Astrocyte (in vitro differentiated cells and primary cell): ENCODE results near the gene OR52M1. TPM values are rescaled to one million over a fixed set of nuclear protein-coding genes. Genes with fewer than 3 reads are reported as not detected.

Experiments used
- DNase-seq: peaks from one replicate; pipeline ENCODE4 v3.0.0-alpha.2; 2010; ENCODE audit warnings: low read depth
- FAIRE-seq: peaks from 2 replicates; lab custom pipeline; 2011; peaks lifted over from hg19 to GRCh38; lab: Jason Lieb, UNC
- H2AFZ ChIP-seq: 2 replicates; pipeline ENCODE4 v1.6.0; 2012; ENCODE audit warnings: low read depth, low read length, inconsistent platforms
- H3K27ac ChIP-seq: 2 replicates; pipeline ENCODE4 v1.5.1; 2011; ENCODE audit warnings: low read depth, low read length, inconsistent platforms
- H3K27me3 ChIP-seq: 2 replicates; pipeline ENCODE4 v1.6.0; 2011; ENCODE audit warnings: low read length, inconsistent platforms; ENCODE audit not compliant: insufficient read depth
- H3K36me3 ChIP-seq: 2 replicates; pipeline ENCODE4 v1.5.1; 2011; ENCODE audit warnings: low read length, inconsistent platforms; ENCODE audit not compliant: insufficient read depth
- H3K4me1 ChIP-seq: 2 replicates; pipeline ENCODE4 v1.5.1; 2011; ENCODE audit warnings: low read length, inconsistent platforms; ENCODE audit not compliant: insufficient read depth
- H3K4me2 ChIP-seq: 2 replicates; pipeline ENCODE4 v1.6.0; 2012; ENCODE audit warnings: low read length, inconsistent platforms
- H3K4me3 ChIP-seq: 2 replicates; pipeline ENCODE4 v1.5.1; 2011; ENCODE audit warnings: low read depth, mild to moderate bottlenecking, low read length, inconsistent platforms; ENCODE audit not compliant: insufficient read depth
- H3K79me2 ChIP-seq: 2 replicates; pipeline ENCODE4 v1.6.0; 2012; ENCODE audit warnings: mild to moderate bottlenecking, low read length, inconsistent platforms; ENCODE audit not compliant: insufficient read depth
- H3K9ac ChIP-seq: 2 replicates; pipeline ENCODE4 v1.6.0; 2012; ENCODE audit warnings: mild to moderate bottlenecking, low read length, inconsistent platforms
- H3K9me3 ChIP-seq: 2 replicates; pipeline ENCODE4 v1.5.1; 2012; ENCODE audit warnings: low read depth, mild to moderate bottlenecking, low read length, inconsistent platforms; ENCODE audit not compliant: insufficient read depth
- H4K20me1 ChIP-seq: 2 replicates; pipeline ENCODE4 v1.6.0; 2012; ENCODE audit warnings: low read length, inconsistent platforms; ENCODE audit not compliant: insufficient read depth
- H3K27ac Mint-ChIP-seq: one replicate; pipeline ENCODE4 v1.8.0; 2021; ENCODE audit warnings: mild to moderate bottlenecking, mixed read lengths; ENCODE audit not compliant: unreplicated experiment
- H3K27me3 Mint-ChIP-seq: one replicate; pipeline ENCODE4 v1.8.0; 2021; ENCODE audit warnings: low read depth, mixed read lengths; ENCODE audit not compliant: unreplicated experiment
- H3K36me3 Mint-ChIP-seq: one replicate; pipeline ENCODE4 v1.8.0; 2021; ENCODE audit warnings: low read depth, mixed read lengths; ENCODE audit not compliant: unreplicated experiment
- H3K4me1 Mint-ChIP-seq: one replicate; pipeline ENCODE4 v1.8.0; 2021; ENCODE audit warnings: low read depth, mixed read lengths; ENCODE audit not compliant: unreplicated experiment
- H3K4me3 Mint-ChIP-seq: one replicate; pipeline ENCODE4 v1.8.0; 2021; ENCODE audit warnings: mild to moderate bottlenecking, moderate library complexity, mixed read lengths; ENCODE audit not compliant: unreplicated experiment
- H3K9me3 Mint-ChIP-seq: one replicate; pipeline ENCODE4 v1.8.0; 2021; ENCODE audit warnings: mild to moderate bottlenecking, mixed read lengths; ENCODE audit not compliant: unreplicated experiment
- CTCF ChIP-seq: IDR thresholded peaks from 2 replicates; pipeline ENCODE4 v1.5.1; 2011; ENCODE audit warnings: low read depth, mild to moderate bottlenecking, inconsistent platforms, low read length, moderate library complexity; ENCODE audit not compliant: insufficient read depth
- EZH2 ChIP-seq: IDR thresholded peaks from 2 replicates; pipeline ENCODE4 v1.6.1; 2012; ENCODE audit warnings: mild to moderate bottlenecking, low read length, inconsistent platforms; ENCODE audit not compliant: insufficient read depth
- total RNA-seq: library from RNA; stranded (reverse); gene quantifications from 2 replicates; pipeline ENCODE4 v1.2.1, GENCODE V29; 2021

Gene OR52M1
- total RNA-seq, 1 donor from 2014 or later, result not detected

GRCh38 chr11:4559527-4560440, 14.8 kb downstream of the OR52M1 start:
- FAIRE-seq (no peak), DNase-seq (no peak)
- no peak overlapping the region for H3K4me3 Mint-ChIP-seq
- H4K20me1 ChIP-seq, result no peaks in the 10 kb centered on the region
- H3K27ac ChIP-seq, result no peak overlapping the region
- no peak for TF ChIP-seq EZH2
- no peak for TF ChIP-seq CTCF
- H3K4me1 ChIP-seq, result no peaks in the 10 kb centered on the region
- no peak overlapping the region for H3K4me2 ChIP-seq
- no peaks in the 10 kb centered on the region for H3K36me3 Mint-ChIP-seq
- H3K27ac Mint-ChIP-seq, result no peak overlapping the region
- peaks cover 13% of the 10 kb centered on the region for H3K9me3 Mint-ChIP-seq
- no peaks in the 10 kb centered on the region for H3K4me1 Mint-ChIP-seq
- H3K27me3 Mint-ChIP-seq, result peaks cover 11% of the 10 kb centered on the region
- H3K27me3 ChIP-seq, result no peaks in the 10 kb centered on the region
- H3K9ac ChIP-seq, result no peak overlapping the region
- no peak overlapping the region for H3K4me3 ChIP-seq
- H3K9me3 ChIP-seq, result no peaks in the 10 kb centered on the region
- no peaks in the 10 kb centered on the region for H3K79me2 ChIP-seq
- H3K36me3 ChIP-seq, result no peaks in the 10 kb centered on the region
- H2AFZ ChIP-seq, result no peak overlapping the region

DNA sequence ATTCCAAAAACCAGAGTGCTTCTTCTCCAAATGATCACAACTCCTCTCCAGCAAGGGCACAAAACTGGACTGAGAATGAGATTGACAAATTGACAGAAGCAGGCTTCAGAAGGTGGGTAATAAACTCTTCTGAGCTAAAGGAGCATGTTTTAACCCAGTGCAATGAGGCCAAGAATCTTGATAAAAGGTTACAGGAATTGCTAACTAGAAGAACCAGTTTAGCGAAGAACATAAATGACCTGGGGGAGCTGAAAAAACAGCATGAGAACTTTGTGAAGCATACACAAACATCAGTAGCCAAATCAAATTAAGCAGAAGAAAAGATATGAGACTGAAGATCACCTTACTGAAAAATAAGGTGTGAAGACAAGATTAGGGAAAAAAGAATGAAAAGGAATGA, 15.5 kb downstream of the OR52M1 start:
- H3K27me3 ChIP-seq, result no peaks in the 10 kb centered on the region
- TF ChIP-seq CTCF (no peak), EZH2 (no peak)
- no peaks in the 10 kb centered on the region for H3K79me2 ChIP-seq
- H3K4me3 ChIP-seq, result no peak overlapping the region
- Mint-ChIP-seq H3K4me3 (no peak overlapping the region), H3K27ac (no peak overlapping the region), H3K36me3 (no peaks in the 10 kb centered on the region), H3K4me1 (no peaks in the 10 kb centered on the region), H3K9me3 (peaks cover 13% of the 10 kb centered on the region), H3K27me3 (peaks cover 11% of the 10 kb centered on the region)
- no peak for FAIRE-seq
- H3K4me1 ChIP-seq, result no peaks in the 10 kb centered on the region
- H3K9me3 ChIP-seq, result no peaks in the 10 kb centered on the region
- H3K36me3 ChIP-seq, result no peaks in the 10 kb centered on the region
- no peak overlapping the region for H3K4me2 ChIP-seq
- H3K9ac ChIP-seq, result no peak overlapping the region
- H2AFZ ChIP-seq, result no peak overlapping the region
- H3K27ac ChIP-seq, result no peak overlapping the region
- no peak for DNase-seq
- no peaks in the 10 kb centered on the region for H4K20me1 ChIP-seq

GRCh38 chr11:4565371-4565770, 20.4 kb downstream of the OR52M1 start:
- H3K79me2 ChIP-seq, result no peaks in the 10 kb centered on the region
- no peaks in the 10 kb centered on the region for H3K4me1 ChIP-seq
- Mint-ChIP-seq H3K9me3 (peaks cover 17% of the 10 kb centered on the region), H3K27me3 (no peaks in the 10 kb centered on the region), H3K4me1 (no peaks in the 10 kb centered on the region), H3K36me3 (no peaks in the 10 kb centered on the region), H3K27ac (no peak overlapping the region), H3K4me3 (no peak overlapping the region)
- H3K4me3 ChIP-seq, result no peak overlapping the region
- no peak overlapping the region for H3K9ac ChIP-seq
- TF ChIP-seq EZH2, result no peak
- TF ChIP-seq CTCF, result no peak
- DNase-seq (no peak), FAIRE-seq (no peak)
- no peak overlapping the region for H3K4me2 ChIP-seq
- no peak overlapping the region for H2AFZ ChIP-seq
- no peaks in the 10 kb centered on the region for H3K36me3 ChIP-seq
- H3K9me3 ChIP-seq, result no peaks in the 10 kb centered on the region
- no peaks in the 10 kb centered on the region for H3K27me3 ChIP-seq
- no peaks in the 10 kb centered on the region for H4K20me1 ChIP-seq
- no peak overlapping the region for H3K27ac ChIP-seq
